ENCODE results near the gene SMCO3.

The SMCO3 gene

GRCh38 chr12:14846042-14846587 lies 32.1 kb upstream of the SMCO3 start:
- TF ChIP-seq ZNF433 (tag by site-specific recombination; IDR thresholded peaks at IDR 0.05; ENCODE audit: low read depth) (no peak), ZNF621 (tag by site-specific recombination; IDR thresholded peaks at IDR 0.05) (no peak)
- Histone ChIP-seq H3K4me3 (ENCODE audit: low read depth, low read length) (no peak overlapping the region), H3K4me1 (ENCODE audit: control insufficient read depth, insufficient read depth, low read length) (peaks cover 5% of the 10 kb centered on the region; the same call in 1 of the 2 replicates), H3K9me3 (ENCODE audit: control insufficient read depth, insufficient read depth, low read depth, low read length) (no peaks in the 10 kb centered on the region), H3K27ac (ENCODE audit: extremely low read depth, low read depth, low read length) (no peak overlapping the region), H3K36me3 (ENCODE audit: control insufficient read depth in 2 of 2, insufficient read depth in 1 of 2, low read length in 2 of 2) (no peaks in the 10 kb centered on the region)
- ChIA-PET CTCF (interaction anchor here (0.6 to 6.8 kb wide), 16 partner anchors 9 to 669 kb away, joined by 3 to 86 read pairs (median 4); partner anchors contain the start of gene RERG), POLR2A (no interaction called here)

- no peak overlapping the region for H3K27ac ChIP-seq (ENCODE audit: extremely low read depth, low read depth, low read length)
- H3K4me3 ChIP-seq (ENCODE audit: low read depth, low read length): no peak overlapping the region
- H3K9me3 ChIP-seq (ENCODE audit: control insufficient read depth, insufficient read depth, low read depth, low read length): no peaks in the 10 kb centered on the region
- no peaks in the 10 kb centered on the region for H3K36me3 ChIP-seq (ENCODE audit: control insufficient read depth in 2 of 2, insufficient read depth in 1 of 2, low read length in 2 of 2)
- POLR2A ChIA-PET: no interaction called here
- peak; percentile 97 for TF ChIP-seq ZNF596 (tag by site-specific recombination; IDR thresholded peaks at IDR 0.05)
- peak; percentile 51; the same call in 1 of the 2 replicates for TF ChIP-seq CTCF (tag by site-specific recombination; IDR thresholded peaks at IDR 0.05)
- TF ChIP-seq PRDM1 (tag by site-specific recombination; IDR thresholded peaks at IDR 0.05): peak; percentile 98
- peak; percentile 42; the same call in 1 of the 2 replicates for TF ChIP-seq ZBTB17 (tag by site-specific recombination; IDR thresholded peaks at IDR 0.05)
- no peak for TF ChIP-seq ZNF830 (tag by site-specific recombination; IDR thresholded peaks at IDR 0.05; ENCODE audit: low read depth)
- TF ChIP-seq SCRT2 (tag by site-specific recombination; IDR thresholded peaks at IDR 0.05): no peak
- peak; percentile 95 for TF ChIP-seq ZNF366 (tag by site-specific recombination; conservative IDR thresholded peaks at IDR 0.05)
- TF ChIP-seq ZNF654 (tag by site-specific recombination; IDR thresholded peaks at IDR 0.05; ENCODE audit: low read depth): peak; percentile 89
- no peak for TF ChIP-seq ZNF48 (tag by site-specific recombination; IDR thresholded peaks at IDR 0.05)
- no peak for TF ChIP-seq ZNF513 (tag by site-specific recombination; IDR thresholded peaks at IDR 0.05)
- no peak for TF ChIP-seq ZNF768 (tag by site-specific recombination; IDR thresholded peaks at IDR 0.05)
- 0 out of 2 replicates have a peak, but pooled peaks have one; percentile 22 for TF ChIP-seq PATZ1 (tag by site-specific recombination; IDR thresholded peaks at IDR 0.05)
- TF ChIP-seq ZNF398 (tag by site-specific recombination; IDR thresholded peaks at IDR 0.05): peak; percentile 78
- TF ChIP-seq ZNF701 (tag by site-specific recombination; IDR thresholded peaks at IDR 0.05): 0 out of 2 replicates have a peak, but pooled peaks have one; percentile 74
- TF ChIP-seq ZNF19 (tag by site-specific recombination; IDR thresholded peaks at IDR 0.05; ENCODE audit: low read depth): no peak
- CTCF ChIA-PET: interaction anchor here (0.6 to 6.8 kb wide), 14 partner anchors 8 to 670 kb away, joined by 3 to 86 read pairs (median 4); partner anchors contain the start of gene RERG
- H3K4me1 ChIP-seq (ENCODE audit: control insufficient read depth, insufficient read depth, low read length): peaks cover 5% of the 10 kb centered on the region; the same call in 1 of the 2 replicates
Measured at GRCh38 chr12:14845350-14845750, 31.4 kb upstream of the SMCO3 start.

All from HEK293 (cell line).